ENCODE data around the gene RGL4. TPM values are rescaled to one million over a fixed set of nuclear protein-coding genes. Genes with fewer than 3 reads are reported as not detected.

RGL4 gene
- total and polyA plus RNA-seq, 2 of the 13 experiments (the other 11 are each of a cell fraction or from before 2014, with no cell fraction given): not detected

GRCh38 chr22:23675502-23676415, 15.1 kb upstream of the RGL4 start:
- DNase-seq (ENCODE audit: low spot score) (peak; percentile 69), FAIRE-seq (peak; percentile 99), ATAC-seq (peak; percentile 83)
- Histone ChIP-seq H2AFZ (ENCODE audit: low read length) (no peak overlapping the region), H3K79me2 (ENCODE audit: insufficient read depth, low read length) (no peaks in the 10 kb centered on the region), H3K36me3 (replicated peaks in 1 of 2; ENCODE audit: control insufficient read depth in 1 of 2, insufficient read depth in 2 of 2, low read length in 2 of 2) (peaks cover 0 to 3% of the 10 kb centered on the region in 2 experiments; a peak in 2 of 5 replicates), H3K27ac (ENCODE audit: extremely low read length, insufficient read depth, low read length) (peak overlapping the region; percentile 74), H3K4me2 (ENCODE audit: low read depth, low read length) (peak overlapping the region; percentile 81), H3K4me3 (replicated peaks in 1 of 3; ENCODE audit: insufficient read depth in 1 of 3, low read depth in 2 of 3, low read length in 3 of 3) (peak overlapping the region in 1 of 3 experiments; percentile 56; a peak in 3 of 6 replicates), H3K27me3 (ENCODE audit: control insufficient read depth in 1 of 2, insufficient read depth in 2 of 2, low read length in 2 of 2) (no peaks in the 10 kb centered on the region), H4K20me1 (ENCODE audit: insufficient read depth, low read length) (no peaks in the 10 kb centered on the region), H3K4me1 (ENCODE audit: insufficient read depth, low read length) (peaks cover 64% of the 10 kb centered on the region), H3K9me3 (ENCODE audit: low read length) (no peaks in the 10 kb centered on the region), H3K9ac (ENCODE audit: insufficient read depth, low read depth, low read length) (peak overlapping the region; percentile 30; the same call in 1 of the 2 replicates)
- ChIA-PET POLR2A (interaction anchor here (0.7 to 2.4 kb wide), 10 partner anchors 10 to 182 kb away, joined by 3 to 9 read pairs (median 4); partner anchors contain the start of genes CHCHD10, MMP11 and SLC2A11), CTCF (ENCODE audit: low intra/inter-chr PET ratio, low total read pairs) (no interaction called here)
- no TSS peak for BruUV-seq (replicated peaks)
- in situ Hi-C loops (cut with HindIII; ENCODE audit: extremely low pct_ligation_motif_present, low pct_unique_long_range_greater_than_20kb) (no loop called here), intact Hi-C loops (cut with micrococcal nuclease; ENCODE audit: unreplicated experiment) (loop anchor here (5.0 kb wide), 1 partner anchor 48 kb away; no protein-coding TSS in a partner anchor)
- 0% methylated on average over 2 of the region's 17 CpGs for WGBS (ENCODE audit: low lambda C conversion rate)
- TF ChIP-seq, protein P1, sequence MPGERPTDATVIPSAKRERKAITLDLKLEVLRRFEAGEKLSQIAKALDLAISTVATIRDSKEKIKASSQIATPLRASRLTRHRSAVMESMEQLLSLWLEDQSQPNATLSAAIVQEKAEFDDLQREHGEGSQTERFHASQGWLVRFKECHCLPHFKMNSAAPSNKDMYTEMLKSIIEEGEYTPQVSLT (CRISPR knock-in tag; IDR thresholded peaks at IDR 0.05; ENCODE audit: borderline replicate concordance, low read depth): no peak
- no peak for TF ChIP-seq ZSCAN20 (CRISPR knock-in tag; IDR thresholded peaks at IDR 0.05; ENCODE audit: borderline replicate concordance)
- no peak for TF ChIP-seq GPBP1L1 (CRISPR knock-in tag; IDR thresholded peaks at IDR 0.05)
- TF ChIP-seq ZNF619 (CRISPR knock-in tag; IDR thresholded peaks at IDR 0.05): no peak
- no peak for TF ChIP-seq ZNF354B (CRISPR knock-in tag; IDR thresholded peaks at IDR 0.05)
- TF ChIP-seq ZNF674 (CRISPR knock-in tag; IDR thresholded peaks at IDR 0.05; ENCODE audit: low read depth): no peak
- TF ChIP-seq NR2F6 (IDR thresholded peaks at IDR 0.05): peak; percentile 47; the same call in 1 of the 2 replicates
- peak; percentile 34; the same call in 1 of the 2 replicates for TF ChIP-seq NR2F6 (CRISPR knock-in tag; IDR thresholded peaks at IDR 0.05)
- TF ChIP-seq, protein P2, sequence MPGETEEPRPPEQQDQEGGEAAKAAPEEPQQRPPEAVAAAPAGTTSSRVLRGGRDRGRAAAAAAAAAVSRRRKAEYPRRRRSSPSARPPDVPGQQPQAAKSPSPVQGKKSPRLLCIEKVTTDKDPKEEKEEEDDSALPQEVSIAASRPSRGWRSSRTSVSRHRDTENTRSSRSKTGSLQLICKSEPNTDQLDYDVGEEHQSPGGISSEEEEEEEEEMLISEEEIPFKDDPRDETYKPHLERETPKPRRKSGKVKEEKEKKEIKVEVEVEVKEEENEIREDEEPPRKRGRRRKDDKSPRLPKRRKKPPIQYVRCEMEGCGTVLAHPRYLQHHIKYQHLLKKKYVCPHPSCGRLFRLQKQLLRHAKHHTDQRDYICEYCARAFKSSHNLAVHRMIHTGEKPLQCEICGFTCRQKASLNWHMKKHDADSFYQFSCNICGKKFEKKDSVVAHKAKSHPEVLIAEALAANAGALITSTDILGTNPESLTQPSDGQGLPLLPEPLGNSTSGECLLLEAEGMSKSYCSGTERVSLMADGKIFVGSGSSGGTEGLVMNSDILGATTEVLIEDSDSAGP (CRISPR knock-in tag; IDR thresholded peaks at IDR 0.05; ENCODE audit: borderline replicate concordance): peak; percentile 21; the same call in 1 of the 2 replicates
- TF ChIP-seq ZNF563 (CRISPR knock-in tag; IDR thresholded peaks at IDR 0.05): no peak
- TF ChIP-seq RELA (CRISPR knock-in tag; IDR thresholded peaks at IDR 0.05): no peak
- no peak for TF ChIP-seq IRF2 (CRISPR knock-in tag; IDR thresholded peaks at IDR 0.05)
- no peak for TF ChIP-seq RORA (CRISPR knock-in tag; IDR thresholded peaks at IDR 0.05)
- no peak for TF ChIP-seq SMC3 (IDR thresholded peaks at IDR 0.05; ENCODE audit: low read length)
- no peak for TF ChIP-seq MLXIP (CRISPR knock-in tag; IDR thresholded peaks at IDR 0.05; ENCODE audit: borderline replicate concordance)
- TF ChIP-seq ZEB1 (IDR thresholded peaks at IDR 0.05; ENCODE audit: insufficient replicate concordance, low read depth): no peak
- TF ChIP-seq XRCC5 (optimal IDR thresholded peaks at IDR 0.05; ENCODE audit: low read length): no peak
- no peak for TF ChIP-seq CHCHD3 (CRISPR knock-in tag; IDR thresholded peaks at IDR 0.05)
